PC-3 (cell line): Measurements from ENCODE around the gene DUSP8. TPM values are rescaled to one million over a fixed set of nuclear protein-coding genes. Genes with fewer than 3 reads are reported as not detected.
"Not testable (repeated sequence)": the region's sequence is repeated elsewhere in the genome, so short reads cannot be mapped to it uniquely, and the experiment has no call there.

Experiments used
- ATAC-seq: fragments of 200-7000 bp; cut with Tn5 transposase; 2 replicates; pipeline ENCODE4 v1.9.1; 2020; ENCODE audit warnings: mild to moderate bottlenecking, moderate library complexity
- BruUV-seq: library from RNA; stranded (reverse); fragments of 400-500 nt; replicated peaks from 2 replicates; lab custom pipeline; 2021; lab: Mats Ljungman, UMichigan
- CTCF ChIA-PET: fragments of 300-600 bp; sonication (Branson Sonifier 250); formaldehyde crosslinking; loops from one replicate; lab custom pipeline; 2022; ENCODE audit warnings: antibody characterized with exemption; lab: Charles Lee
- POLR2A ChIA-PET: fragments of 300-600 bp; sonication (Branson Sonifier 250); formaldehyde crosslinking; loops from one replicate; lab custom pipeline; 2022; ENCODE audit warnings: antibody characterized with exemption; ENCODE audit not compliant: unreplicated experiment; lab: Charles Lee
- DNase-seq: peaks from one replicate; pipeline ENCODE4 v3.0.0-alpha.2; 2015
- H2AFZ ChIP-seq: fragments of 300-600 bp; sonication (generic); 2 replicates; pipeline ENCODE4 v1.6.0; 2016; ENCODE audit warnings: antibody characterized with exemption, low read length
- H3F3A ChIP-seq: fragments of 300-600 bp; sonication (generic); one replicate; pipeline ENCODE4 v1.6.0; 2017; ENCODE audit warnings: antibody characterized with exemption, low read length, control low read depth, mild to moderate bottlenecking; ENCODE audit not compliant: unreplicated experiment
- H3K27ac ChIP-seq: fragments of 300-600 bp; sonication (generic); 2 replicates; pipeline ENCODE4 v1.5.1; 2016; ENCODE audit warnings: mild to moderate bottlenecking, low read length
- H3K27me3 ChIP-seq: fragments of 300-600 bp; sonication (generic); 2 replicates; pipeline ENCODE4 v1.6.1; 2016; ENCODE audit warnings: low read length, mixed read lengths
- H3K36me3 ChIP-seq: fragments of 300-600 bp; sonication (generic); 2 replicates; pipeline ENCODE4 v1.6.1; 2016; ENCODE audit warnings: low read depth, mixed run types, low read length, mixed read lengths
- H3K4me1 ChIP-seq: fragments of 300-600 bp; sonication (generic); 2 replicates; pipeline ENCODE4 v1.5.1; 2016; ENCODE audit warnings: low read length; ENCODE audit not compliant: insufficient read depth
- H3K4me2 ChIP-seq: fragments of 300-600 bp; sonication (generic); 2 replicates; pipeline ENCODE4 v1.6.0; 2016; ENCODE audit warnings: low read length
- H3K4me3 ChIP-seq: fragments of 300-600 bp; sonication (generic); 2 replicates; pipeline ENCODE4 v1.5.1; 2016; ENCODE audit warnings: mild to moderate bottlenecking, low read length, mixed read lengths
- H3K79me2 ChIP-seq: fragments of 300-600 bp; sonication (generic); 2 replicates; pipeline ENCODE4 v1.6.1; 2017; ENCODE audit warnings: low read length, mixed read lengths
- H3K9ac ChIP-seq: fragments of 300-600 bp; sonication (generic); 2 replicates; pipeline ENCODE4 v1.6.0; 2016; ENCODE audit warnings: mild to moderate bottlenecking, low read length
- H3K9me2 ChIP-seq: fragments of 300-600 bp; sonication (generic); replicated peaks from 2 replicates; pipeline ENCODE4 v1.6.1; 2016; ENCODE audit warnings: mixed run types, low read length, mixed read lengths
- H3K9me3 ChIP-seq: fragments of 300-600 bp; sonication (generic); 2 replicates; pipeline ENCODE4 v1.6.1; 2016; ENCODE audit warnings: low read length, mixed read lengths
- H4K20me1 ChIP-seq: fragments of 300-600 bp; sonication (generic); 2 replicates; pipeline ENCODE4 v1.6.1; 2016; ENCODE audit warnings: low read length, mixed read lengths
- CTCF ChIP-seq: fragments of 300-600 bp; sonication (generic); conservative IDR thresholded peaks from 2 replicates; pipeline ENCODE4 v1.5.1; 2017; ENCODE audit warnings: antibody characterized with exemption, low read depth, mild to moderate bottlenecking, low read length
- EZH2 ChIP-seq: fragments of 300-600 bp; sonication (generic); IDR thresholded peaks from one replicate; pipeline ENCODE4 v1.6.1; 2017; ENCODE audit warnings: antibody characterized with exemption, mild to moderate bottlenecking, low read length; ENCODE audit not compliant: unreplicated experiment
- EZH2phosphoT487 ChIP-seq: fragments of 300-600 bp; sonication (generic); IDR thresholded peaks from 2 replicates; pipeline ENCODE4 v1.6.1; 2018; ENCODE audit warnings: mild to moderate bottlenecking, antibody characterized with exemption, low read length, borderline replicate concordance
- intact Hi-C: fragments of 100-400 bp; cut with micrococcal nuclease; formaldehyde crosslinking; loops from 2 replicates; pipeline ENCODE4 v1.9.0; 2023
- total RNA-seq: library from RNA; depleted of rRNA; stranded (reverse); fragments of >200 nt; gene quantifications from 2 replicates; pipeline ENCODE4 v1.2.3, GENCODE V29; 2014

DUSP8 gene
- total RNA-seq, 1 experiment from 2014 or later = 2.6 TPM

GRCh38 chr11:1586699-1587098 is 14.6 kb upstream of the DUSP8 start:
- H3K9me2 ChIP-seq = no peaks in the 10 kb centered on the region
- no peaks in the 10 kb centered on the region for H3F3A ChIP-seq
- H3K4me3 ChIP-seq = no peak overlapping the region
- ChIA-PET POLR2A (no interaction called here), CTCF (no interaction called here)
- H3K4me1 ChIP-seq = peaks cover 5% of the 10 kb centered on the region
- H3K36me3 ChIP-seq = no peaks in the 10 kb centered on the region
- H3K9me3 ChIP-seq = no peaks in the 10 kb centered on the region
- ATAC-seq (no peak), DNase-seq (no peak)
- H3K27me3 ChIP-seq = no peaks in the 10 kb centered on the region
- no peak overlapping the region for H3K27ac ChIP-seq
- no peak overlapping the region for H2AFZ ChIP-seq
- no peak overlapping the region for H3K4me2 ChIP-seq
- intact Hi-C loops = no loop called here
- no peak for TF ChIP-seq EZH2
- TF ChIP-seq CTCF = no peak
- TF ChIP-seq EZH2phosphoT487 = no peak
- H4K20me1 ChIP-seq = no peaks in the 10 kb centered on the region
- no peaks in the 10 kb centered on the region for H3K79me2 ChIP-seq
- no TSS peak for BruUV-seq
- no peak overlapping the region for H3K9ac ChIP-seq

GRCh38 chr11:1584661-1585370 is 12.7 kb upstream of the DUSP8 start, which contains the start of gene KRTAP5-1:
Gene KRTAP5-1, minus strand, starts transcription at chr11:1585283. Its CDS starts 34 bp downstream, at chr11:1585249.
- H3K79me2 ChIP-seq, H3K27ac ChIP-seq, H3K9ac ChIP-seq, POLR2A ChIA-PET, H3K36me3 ChIP-seq, H3K4me1 ChIP-seq, H3F3A ChIP-seq, H2AFZ ChIP-seq, ATAC-seq, H3K9me2 ChIP-seq, H4K20me1 ChIP-seq, H3K9me3 ChIP-seq, H3K4me3 ChIP-seq, BruUV-seq, DNase-seq, H3K27me3 ChIP-seq, intact Hi-C loops, CTCF ChIA-PET, H3K4me2 ChIP-seq: not testable (repeated sequence)

GRCh38 chr11:1582909-1583308 is 10.8 kb upstream of the DUSP8 start:
- CTCF ChIA-PET = not testable (repeated sequence)

GRCh38 chr11:1581976-1582375 is 9.9 kb upstream of the DUSP8 start:
- Histone ChIP-seq H3K4me3 (no peak overlapping the region), H3K36me3 (no peaks in the 10 kb centered on the region), H3K27me3 (no peaks in the 10 kb centered on the region), H3K9me3 (no peaks in the 10 kb centered on the region), H3K9ac (no peak overlapping the region), H3K27ac (no peak overlapping the region), H4K20me1 (no peaks in the 10 kb centered on the region), H2AFZ (no peak overlapping the region), H3K9me2 (no peaks in the 10 kb centered on the region), H3F3A (no peaks in the 10 kb centered on the region), H3K79me2 (no peaks in the 10 kb centered on the region), H3K4me2 (no peak overlapping the region), H3K4me1 (no peaks in the 10 kb centered on the region)
- intact Hi-C loops = no loop called here
- no peak for ATAC-seq
- ChIA-PET POLR2A (no interaction called here), CTCF (no interaction called here)
- TF ChIP-seq EZH2 (no peak), CTCF (no peak), EZH2phosphoT487 (no peak)
- DNase-seq = no peak
- BruUV-seq = no TSS peak

More at GRCh38 chr11:1582909-1583308, 10.8 kb upstream of the DUSP8 start:
- H4K20me1 ChIP-seq, H3K9me2 ChIP-seq, H3K27ac ChIP-seq, BruUV-seq, H3K4me1 ChIP-seq, intact Hi-C loops, POLR2A ChIA-PET, DNase-seq, H3K36me3 ChIP-seq, H3K9me3 ChIP-seq, H3K79me2 ChIP-seq, H2AFZ ChIP-seq, H3K4me3 ChIP-seq, H3K27me3 ChIP-seq, ATAC-seq, H3K9ac ChIP-seq, H3K4me2 ChIP-seq, H3F3A ChIP-seq: not testable (repeated sequence)
